Pons (tissue), 1 donor: ENCODE results near the gene MGME1.
"Not testable (repeated sequence)": the region's sequence is repeated elsewhere in the genome, so short reads cannot be mapped to it uniquely, and the experiment has no call there.

ENCODE experiments used
- DNase-seq: peaks from one replicate; pipeline ENCODE4 v3.0.0-alpha.2; 2016; ENCODE audit warnings: low spot score

MGME1 gene

DNA sequence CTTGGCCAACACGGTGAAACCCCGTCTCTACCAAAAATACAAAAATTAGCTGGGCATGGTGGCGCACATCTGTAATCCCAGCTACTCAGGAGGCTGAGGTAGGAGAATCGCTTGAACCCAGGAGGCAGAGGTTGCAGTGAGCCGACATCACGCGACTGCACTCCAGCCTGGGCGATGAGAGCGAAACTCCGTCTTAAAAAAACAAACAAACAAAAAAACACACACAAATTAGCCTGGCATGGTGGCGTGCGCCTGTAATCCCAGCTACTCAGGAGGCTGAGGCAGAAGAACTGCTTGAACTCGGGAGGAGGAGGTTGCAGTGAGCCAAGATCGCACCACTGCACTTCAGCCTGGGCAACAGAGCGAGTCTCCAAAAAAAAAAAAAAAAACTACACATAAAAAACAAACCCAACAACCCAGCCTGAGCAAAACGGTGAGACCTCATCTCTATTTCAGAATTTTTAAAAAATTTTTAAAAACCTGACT is 8.4 kb upstream of the MGME1 start:
- not testable (repeated sequence) for DNase-seq

GRCh38 chr20:17960927-17961586 is 7.8 kb upstream of the MGME1 start:
- DNase-seq: no peak

GRCh38 chr20:17961587-17961940 is 7.3 kb upstream of the MGME1 start:
- no peak for DNase-seq

- no peak for DNase-seq
Observed at GRCh38 chr20:17963114-17963897, 5.5 kb upstream of the MGME1 start.

DNA sequence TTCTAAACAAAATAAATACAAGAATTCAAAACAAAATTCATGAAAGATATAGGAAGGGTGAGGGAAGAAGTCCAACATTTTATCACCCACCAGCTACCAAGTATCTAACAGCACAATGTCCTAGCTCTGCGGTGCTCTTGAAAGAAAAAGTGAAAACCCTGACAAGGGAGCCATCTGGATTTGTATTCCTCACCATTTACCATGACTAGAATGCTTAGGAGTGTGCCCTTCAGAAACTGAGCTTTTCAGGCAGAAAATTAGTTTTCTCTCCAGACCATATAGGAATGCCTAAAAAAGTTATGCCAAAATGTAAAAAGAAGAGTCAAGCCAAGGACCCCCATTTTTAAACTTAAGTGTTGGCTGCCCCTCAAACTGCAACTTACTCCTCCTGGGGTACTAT is 4.7 kb upstream of the MGME1 start:
- no peak for DNase-seq

DNA sequence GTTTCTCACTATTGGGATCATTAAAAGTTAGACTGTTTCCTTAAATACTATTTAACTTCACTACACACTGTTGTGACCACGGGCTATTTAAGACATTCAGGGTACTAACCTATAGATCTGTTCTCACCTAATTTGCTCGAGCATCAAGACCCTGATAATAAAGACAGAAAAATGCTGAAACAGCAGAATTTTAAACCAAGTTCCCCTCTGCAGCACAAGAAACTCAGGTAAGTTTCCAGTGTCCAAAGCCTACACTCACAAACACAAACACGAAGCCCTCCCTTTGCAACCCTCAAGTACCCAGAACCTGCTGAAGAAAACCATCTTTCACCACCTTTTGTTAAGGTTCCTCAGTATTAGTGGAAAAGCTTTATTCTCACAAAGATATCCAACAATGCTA is 4.2 kb upstream of the MGME1 start:
- DNase-seq: no peak

GRCh38 chr20:17965042-17965697 is 3.6 kb upstream of the MGME1 start:
- no peak for DNase-seq

DNA sequence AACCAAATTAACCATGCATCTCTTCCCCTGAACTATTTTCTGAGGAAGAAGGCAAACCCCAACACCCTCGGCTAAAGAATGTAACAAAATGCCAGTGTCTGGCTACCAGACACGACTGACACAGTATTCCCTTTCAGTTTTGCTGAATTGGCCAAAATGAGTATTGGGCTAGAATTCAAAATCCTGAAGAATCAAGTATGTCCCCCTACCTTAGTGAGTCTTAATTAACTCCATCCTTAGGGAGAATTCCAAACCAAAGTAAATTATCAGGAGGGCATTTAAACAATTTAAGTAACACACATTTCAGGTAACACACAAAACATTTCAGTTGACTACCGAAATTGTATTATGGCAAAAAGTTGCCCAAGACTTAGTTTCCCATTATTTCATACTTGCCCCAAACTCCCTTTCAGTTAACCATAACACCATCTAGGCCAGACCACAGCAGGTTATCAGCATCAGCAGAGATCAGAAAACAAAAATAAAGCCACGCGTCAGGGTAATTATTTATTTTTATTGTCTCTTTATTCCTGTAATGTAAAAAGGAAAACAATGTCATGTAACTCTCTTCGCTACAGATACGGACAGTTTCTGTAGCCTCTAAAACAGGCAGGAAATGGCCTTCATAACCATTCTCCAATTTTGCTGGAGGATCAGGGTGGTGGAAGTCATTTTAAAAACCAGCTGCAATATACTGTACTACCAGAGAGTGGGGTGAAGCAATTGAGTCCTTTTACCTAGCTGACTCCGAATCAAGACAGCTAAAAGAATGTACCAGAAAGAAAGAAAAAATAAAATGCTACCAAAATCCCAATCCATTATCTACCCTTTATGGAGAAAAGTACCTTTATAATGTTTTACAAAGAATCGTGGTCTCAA is 2.1 kb upstream of the MGME1 start:
- peak; percentile 45 for DNase-seq

GRCh38 chr20:17967521-17968365 is 1.1 kb upstream of the MGME1 start:
- peak; percentile 29 for DNase-seq

DNA sequence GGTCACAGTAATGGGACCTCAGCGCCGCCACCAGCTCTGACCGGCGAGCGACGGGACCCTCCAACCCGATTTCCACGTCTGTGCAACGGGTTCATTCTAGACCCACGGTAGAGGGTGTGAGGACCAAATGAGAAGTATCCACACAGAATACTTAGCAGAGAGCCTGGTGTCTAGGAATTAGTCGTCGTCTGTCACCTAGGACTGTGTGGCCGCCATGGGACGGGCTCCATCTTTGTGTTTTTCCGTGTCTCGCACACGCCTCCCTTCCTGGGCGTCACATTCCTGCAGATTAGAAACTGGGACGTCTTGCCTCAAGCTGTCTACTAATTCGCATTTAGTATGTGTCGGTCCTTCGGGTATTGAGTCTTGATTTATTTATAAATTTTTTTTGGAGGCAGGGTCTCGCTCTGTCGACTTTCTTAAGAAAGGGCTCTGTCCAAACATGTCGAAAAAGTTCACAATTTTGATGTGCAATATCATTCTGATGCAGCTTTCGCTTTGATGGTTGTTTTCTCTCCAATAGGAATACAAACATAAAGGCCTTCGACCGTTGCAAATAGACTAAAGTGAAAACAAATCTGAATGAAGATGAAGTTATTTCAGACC is 563 bp downstream of the MGME1 start:
- DNase-seq: no peak

- DNase-seq: peak; percentile 85
Observed at GRCh38 chr20:17969884-17970409, 1.1 kb downstream of the MGME1 start.

DNA sequence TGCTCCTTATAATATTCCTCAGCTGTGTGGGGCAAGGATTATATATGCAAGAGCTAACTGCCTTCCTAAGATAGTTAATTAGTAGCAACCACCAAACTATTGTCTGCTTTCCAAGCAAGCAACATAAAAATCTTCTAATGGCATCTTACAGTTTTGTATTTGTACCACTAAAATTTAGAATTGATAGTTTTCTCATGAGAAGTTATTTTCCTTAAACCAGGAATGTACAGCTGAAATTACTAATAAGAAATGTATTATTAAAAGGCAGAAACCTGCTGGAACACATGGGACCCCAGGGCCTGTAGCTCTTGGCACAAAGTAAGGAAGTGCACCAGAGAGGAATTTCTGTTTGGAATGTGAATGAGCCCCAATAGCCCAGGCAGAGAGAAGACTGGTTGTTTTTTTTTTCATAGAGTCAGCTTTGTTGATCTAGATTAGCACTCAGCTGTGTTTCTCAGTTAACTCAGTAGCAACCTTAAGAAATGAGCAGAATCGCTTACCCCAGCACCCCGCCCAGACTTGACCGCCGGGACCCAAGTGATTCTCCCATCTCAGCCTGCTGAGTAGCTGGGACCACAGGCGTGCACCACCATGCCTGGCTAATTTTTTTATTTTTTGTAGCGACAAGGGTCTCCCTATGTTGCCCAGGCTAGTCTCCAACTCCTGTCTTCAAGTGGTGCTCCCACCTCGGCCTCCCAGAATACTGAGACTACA is 2.6 kb downstream of the MGME1 start:
- DNase-seq: peak; percentile 47

DNA sequence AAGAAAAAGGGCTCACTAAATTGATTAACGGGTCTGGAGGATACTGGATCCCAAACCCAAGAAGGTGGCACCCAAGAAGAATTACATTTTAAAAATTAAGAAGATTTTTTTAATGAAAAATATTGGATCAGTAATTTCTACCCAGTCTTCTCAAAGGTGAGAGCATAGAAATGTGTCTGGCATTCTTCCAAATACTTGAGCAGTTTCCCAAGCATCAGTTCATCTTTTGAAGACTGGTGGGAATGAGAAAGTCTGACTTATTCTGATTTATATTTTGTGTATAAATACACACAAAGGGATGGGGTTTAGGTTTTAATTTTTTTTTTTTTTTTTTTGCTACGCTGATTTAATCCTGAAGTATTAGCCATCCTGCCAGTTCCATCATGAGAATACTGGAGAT is 3.3 kb downstream of the MGME1 start:
- DNase-seq: no peak

GRCh38 chr20:17976305-17976704 is 7.5 kb downstream of the MGME1 start:
- no peak for DNase-seq

DNA sequence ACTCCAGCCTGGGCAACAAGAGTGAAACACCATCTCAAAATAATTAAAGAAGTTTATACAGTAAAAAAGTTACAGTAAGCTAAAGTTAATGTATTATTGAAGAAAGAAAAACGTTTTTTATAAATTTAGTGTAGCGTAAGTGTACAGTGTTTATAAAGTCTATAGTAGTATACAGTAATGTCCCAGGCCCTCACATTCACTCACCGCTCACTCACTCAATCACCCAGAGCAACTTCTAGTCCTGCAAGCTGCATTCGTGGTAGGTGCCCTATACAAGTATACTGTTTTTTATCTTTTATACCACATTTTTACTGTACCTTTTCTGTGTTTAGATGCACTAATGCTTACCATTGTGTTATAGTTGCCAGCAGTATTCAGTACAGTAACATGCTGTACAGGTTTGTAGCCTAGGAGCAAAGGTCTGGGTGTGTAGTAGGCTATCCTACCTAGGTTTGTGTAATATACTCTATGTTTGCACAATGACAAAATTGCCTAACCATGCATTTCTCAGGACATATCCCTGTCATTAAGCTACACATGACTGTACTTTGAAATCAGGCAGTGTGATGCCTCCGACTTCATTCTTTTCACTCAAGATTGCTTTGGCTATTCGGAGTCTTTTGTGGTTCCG is 16.7 kb downstream of the MGME1 start:
- no peak for DNase-seq

- DNase-seq: no peak
Observed at GRCh38 chr20:17987988-17988387, 19.2 kb downstream of the MGME1 start.

DNA sequence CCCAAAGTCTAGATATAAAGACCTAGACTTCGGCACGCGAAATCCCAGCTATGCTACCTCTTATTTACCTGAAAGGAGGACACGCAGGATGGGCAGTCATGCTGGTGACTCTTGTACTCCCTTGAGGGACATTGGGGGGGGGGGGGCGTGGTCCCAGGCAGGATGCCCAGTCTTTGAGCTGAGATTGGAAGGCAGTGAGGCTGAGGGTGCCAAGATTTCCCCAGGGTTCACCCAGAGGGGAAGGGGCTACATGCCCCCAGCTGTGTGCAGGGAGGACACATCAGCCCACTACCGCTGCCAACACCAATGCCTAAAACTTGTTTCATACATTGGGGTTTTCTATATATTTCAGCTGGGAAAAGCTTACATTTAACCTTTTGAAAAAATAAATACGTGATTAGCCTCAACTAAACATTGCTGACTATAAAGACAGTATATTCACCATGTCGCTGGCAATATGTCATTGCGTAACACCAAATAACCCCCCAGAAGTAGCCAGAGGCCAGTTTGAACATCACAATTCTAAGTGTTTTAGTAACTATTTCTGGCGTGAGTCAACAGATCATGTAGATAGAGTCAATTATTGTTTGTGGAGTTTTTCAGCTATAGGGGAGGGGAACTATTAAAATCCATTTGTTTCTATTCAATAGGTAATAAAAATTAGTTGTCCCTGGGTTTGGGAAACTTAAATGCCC is 21.6 kb downstream of the MGME1 start:
- no peak for DNase-seq

- no peak for DNase-seq
Observed at GRCh38 chr20:17992224-17992637, 23.4 kb downstream of the MGME1 start.
